Suprapubic skin (tissue), 4 donors: Measurements from ENCODE around the gene CNIH3. TPM values are rescaled to one million over a fixed set of nuclear protein-coding genes. Genes with fewer than 3 reads are reported as not detected.

ENCODE experiments used
- DNase-seq, 2 donors: peaks; one replicate each; pipeline ENCODE4 v3.0.0-alpha.2; 2019; ENCODE audit warnings: low spot score in 2 of 2
- H3K27ac ChIP-seq: fragments of 200-600 bp; sonication (generic); one replicate; pipeline ENCODE4 v1.5.1; 2019
- H3K27me3 ChIP-seq: fragments of 200-600 bp; sonication (generic); one replicate; pipeline ENCODE4 v1.5.1; 2019
- H3K36me3 ChIP-seq: fragments of 200-600 bp; sonication (generic); one replicate; pipeline ENCODE4 v1.5.1; 2019
- H3K4me1 ChIP-seq: fragments of 200-600 bp; sonication (generic); one replicate; pipeline ENCODE4 v1.5.1; 2019
- H3K4me3 ChIP-seq: fragments of 200-600 bp; sonication (generic); one replicate; pipeline ENCODE4 v1.5.1; 2019; ENCODE audit warnings: mild to moderate bottlenecking
- H3K9me3 ChIP-seq: fragments of 200-600 bp; sonication (generic); one replicate; pipeline ENCODE4 v1.5.1; 2019
- CTCF ChIP-seq, 2 donors: fragments of 200-600 bp in 1 of 2; fragments of 450-650 bp in 1 of 2; sonication (generic) in 1 of 2; IDR thresholded peaks; one replicate each; pipeline ENCODE4 v1.5.1; 2016 to 2019; ENCODE audit warnings: antibody characterized with exemption in 2 of 2, mild to moderate bottlenecking in 1 of 2, moderate library complexity in 1 of 2
- EP300 ChIP-seq: sonication (generic); formaldehyde crosslinking; IDR thresholded peaks from one replicate; pipeline ENCODE4 v1.6.1; 2017; ENCODE audit warnings: antibody characterized with exemption
- POLR2A ChIP-seq, 2 donors: fragments of 450-650 bp; IDR thresholded peaks; one replicate each; pipeline ENCODE4 v1.6.1; 2017; ENCODE audit warnings: antibody characterized with exemption in 2 of 2, mild to moderate bottlenecking in 2 of 2, moderate library complexity in 2 of 2
- POLR2AphosphoS5 ChIP-seq, 3 donors: sonication (generic); formaldehyde crosslinking; IDR thresholded peaks; one replicate each; pipeline ENCODE4 v1.6.1; 2017; ENCODE audit warnings: antibody characterized with exemption in 3 of 3
- WGBS: methylation state at CpG from one replicate; pipeline ENCODE4 v1.1.5; 2018; 5-methylcytosine and 5-hydroxymethylcytosine counted together
- total RNA-seq, 4 donors: library from RNA; depleted of rRNA; stranded (reverse); fragments of >200 nt; gene quantifications; one replicate each; pipeline ENCODE4 v1.1.0, GENCODE V29; 2016

Gene CNIH3
- total RNA-seq, 4 donors from 2014 or later: 0.57 to 6.7 (median 0.62) TPM; not detected in 1

- Histone ChIP-seq H3K9me3 (no peaks in the 10 kb centered on the region), H3K36me3 (no peaks in the 10 kb centered on the region), H3K4me3 (no peak overlapping the region), H3K27ac (no peak overlapping the region), H3K4me1 (peaks cover 2% of the 10 kb centered on the region), H3K27me3 (no peaks in the 10 kb centered on the region)
- TF ChIP-seq EP300: no peak
- no peak for TF ChIP-seq POLR2A (IDR thresholded peaks at IDR 0.05)
- no peak for TF ChIP-seq CTCF (IDR thresholded peaks at IDR 0.05)
- TF ChIP-seq POLR2AphosphoS5 (IDR thresholded peaks at IDR 0.05): no peak
- DNase-seq: no peak
- 74% methylated on average over 4 of the region's 4 CpGs for WGBS
These were observed 81.9 kb downstream of the CNIH3 start for GRCh38 chr1:224698015-224698451.

- no peaks in the 10 kb centered on the region for H3K9me3 ChIP-seq
- no peaks in the 10 kb centered on the region for H3K36me3 ChIP-seq
- no peak overlapping the region for H3K4me3 ChIP-seq
- no peaks in the 10 kb centered on the region for H3K27me3 ChIP-seq
- H3K27ac ChIP-seq: no peak overlapping the region
- TF ChIP-seq POLR2A (IDR thresholded peaks at IDR 0.05) (no peak), CTCF (IDR thresholded peaks at IDR 0.05) (no peak), POLR2AphosphoS5 (IDR thresholded peaks at IDR 0.05) (no peak), EP300 (no peak)
- peaks cover 2% of the 10 kb centered on the region for H3K4me1 ChIP-seq
- WGBS: 87% methylated on average over 4 of the region's 4 CpGs
- DNase-seq: no peak
These were observed 84.9 kb downstream of the CNIH3 start for GRCh38 chr1:224700918-224701531.

- Histone ChIP-seq H3K27ac (no peak overlapping the region), H3K9me3 (no peaks in the 10 kb centered on the region), H3K36me3 (no peaks in the 10 kb centered on the region), H3K27me3 (no peaks in the 10 kb centered on the region), H3K4me3 (no peak overlapping the region), H3K4me1 (no peaks in the 10 kb centered on the region)
- 78% methylated on average over 7 of the region's 7 CpGs for WGBS
- DNase-seq: no peak
- no peak for TF ChIP-seq EP300
- no peak for TF ChIP-seq POLR2A (IDR thresholded peaks at IDR 0.05)
- TF ChIP-seq CTCF (IDR thresholded peaks at IDR 0.05): no peak
- TF ChIP-seq POLR2AphosphoS5 (IDR thresholded peaks at IDR 0.05): no peak
These were observed 87.6 kb downstream of the CNIH3 start for GRCh38 chr1:224703702-224704101.

GRCh38 chr1:224704107-224704735 is 88.1 kb downstream of the CNIH3 start:
- no peak overlapping the region for H3K4me3 ChIP-seq
- no peaks in the 10 kb centered on the region for H3K9me3 ChIP-seq
- H3K4me1 ChIP-seq: no peaks in the 10 kb centered on the region
- no peak overlapping the region for H3K27ac ChIP-seq
- TF ChIP-seq CTCF (IDR thresholded peaks at IDR 0.05) (no peak), POLR2A (IDR thresholded peaks at IDR 0.05) (no peak), EP300 (no peak), POLR2AphosphoS5 (IDR thresholded peaks at IDR 0.05) (no peak)
- WGBS: 84% methylated on average over 8 of the region's 8 CpGs
- no peaks in the 10 kb centered on the region for H3K27me3 ChIP-seq
- no peaks in the 10 kb centered on the region for H3K36me3 ChIP-seq
- DNase-seq: no peak

- Histone ChIP-seq H3K4me1 (no peaks in the 10 kb centered on the region), H3K4me3 (no peak overlapping the region), H3K27ac (no peak overlapping the region), H3K27me3 (no peaks in the 10 kb centered on the region), H3K36me3 (no peaks in the 10 kb centered on the region), H3K9me3 (no peaks in the 10 kb centered on the region)
- DNase-seq: no peak
- TF ChIP-seq EP300 (no peak), POLR2A (IDR thresholded peaks at IDR 0.05) (no peak), CTCF (IDR thresholded peaks at IDR 0.05) (no peak), POLR2AphosphoS5 (IDR thresholded peaks at IDR 0.05) (no peak)
- 73% methylated on average over 3 of the region's 3 CpGs for WGBS
These were observed 89.5 kb downstream of the CNIH3 start for GRCh38 chr1:224705578-224705977.
